ENCODE measurements around the gene HOXD13. TPM values are rescaled to one million over a fixed set of nuclear protein-coding genes. Genes with fewer than 3 reads are reported as not detected.

HOXD13 gene
- total RNA-seq, 6 experiments from 2014 or later = 1.2 to 1.7 (median 1.5) TPM

DNA sequence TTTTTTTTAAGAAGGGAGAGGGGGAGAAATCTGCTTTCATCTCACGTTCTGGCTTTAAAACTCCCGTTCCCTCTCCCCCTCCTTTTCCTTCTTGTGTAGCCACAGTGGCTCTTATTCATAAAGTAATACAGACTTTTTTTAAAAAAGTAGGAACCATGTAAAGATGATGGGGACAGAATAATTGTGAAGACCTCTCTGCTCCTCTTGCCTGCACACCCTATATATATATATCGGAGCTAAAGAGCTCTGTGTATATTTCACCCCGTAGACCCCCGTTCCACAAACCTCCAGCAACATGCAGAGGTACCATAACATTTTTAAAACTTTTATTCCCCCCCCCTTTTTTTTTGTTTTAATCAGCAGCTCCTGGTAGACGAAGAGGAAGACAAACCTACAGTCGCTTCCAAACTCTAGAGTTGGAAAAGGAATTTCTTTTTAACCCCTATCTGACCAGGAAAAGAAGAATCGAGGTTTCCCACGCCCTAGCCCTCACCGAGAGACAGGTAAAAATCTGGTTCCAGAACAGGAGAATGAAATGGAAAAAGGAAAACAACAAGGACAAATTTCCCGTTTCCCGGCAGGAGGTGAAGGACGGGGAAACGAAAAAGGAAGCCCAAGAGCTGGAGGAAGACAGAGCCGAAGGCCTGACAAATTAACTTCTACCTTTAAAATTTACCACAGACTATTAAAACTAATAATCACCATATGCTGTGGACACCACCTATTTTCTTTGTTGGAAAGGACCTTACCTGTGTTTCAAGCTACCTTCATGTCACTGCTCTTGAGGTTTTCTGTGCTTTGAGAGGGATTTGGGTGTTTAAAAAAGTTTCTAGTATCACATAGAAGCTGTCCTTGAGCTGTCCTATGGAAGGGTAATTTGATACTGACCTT, 38.7 kb downstream of the HOXD13 start:
- peak overlapping the region; percentile 90 for H3K4me3 Mint-ChIP-seq
- peaks cover 16% of the 10 kb centered on the region; the same call in 1 of the 2 replicates for H3K36me3 Mint-ChIP-seq (ENCODE audit: low read depth)
- peaks cover 66% of the 10 kb centered on the region for H3K4me1 Mint-ChIP-seq (ENCODE audit: low read depth)
- peak overlapping the region; percentile 61 for H3K27ac Mint-ChIP-seq
- no peak for DNase-seq
- H3K9me3 Mint-ChIP-seq = no peaks in the 10 kb centered on the region
- H3K27me3 Mint-ChIP-seq (ENCODE audit: insufficient read depth) = peaks cover 30% of the 10 kb centered on the region
- no peak for TF ChIP-seq CTCF (IDR thresholded peaks at IDR 0.05)

DNA sequence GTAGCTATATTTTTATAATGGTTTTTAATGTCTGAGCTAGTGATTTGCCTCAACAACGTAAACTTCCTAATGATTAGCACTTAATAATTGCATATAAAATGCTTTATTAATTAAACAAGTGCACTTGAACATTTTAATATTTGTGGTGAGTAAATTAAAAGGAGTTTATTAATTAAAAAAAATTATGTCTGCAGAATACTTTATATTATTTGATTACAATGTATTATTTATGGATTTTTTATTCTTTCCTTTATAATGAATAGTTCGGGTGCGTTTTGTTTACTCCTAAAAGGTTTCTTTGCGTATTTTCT, 39.3 kb downstream of the HOXD13 start:
- Mint-ChIP-seq H3K27me3 (ENCODE audit: insufficient read depth) (peaks cover 31% of the 10 kb centered on the region), H3K9me3 (no peaks in the 10 kb centered on the region), H3K4me1 (ENCODE audit: low read depth) (peaks cover 66% of the 10 kb centered on the region), H3K4me3 (peak overlapping the region; percentile 90), H3K27ac (no peak overlapping the region), H3K36me3 (ENCODE audit: low read depth) (peaks cover 16% of the 10 kb centered on the region; the same call in 1 of the 2 replicates)
- no peak for DNase-seq
- TF ChIP-seq CTCF (IDR thresholded peaks at IDR 0.05) = no peak

- peaks cover 63% of the 10 kb centered on the region for H3K4me1 Mint-ChIP-seq (ENCODE audit: low read depth)
- H3K36me3 Mint-ChIP-seq (ENCODE audit: low read depth) = peaks cover 16% of the 10 kb centered on the region; the same call in 1 of the 2 replicates
- H3K9me3 Mint-ChIP-seq = no peaks in the 10 kb centered on the region
- peak overlapping the region; percentile 62 for H3K27ac Mint-ChIP-seq
- H3K27me3 Mint-ChIP-seq (ENCODE audit: insufficient read depth) = peaks cover 33% of the 10 kb centered on the region
- DNase-seq = no peak
- no peak for TF ChIP-seq CTCF (IDR thresholded peaks at IDR 0.05)
- H3K4me3 Mint-ChIP-seq = peak overlapping the region; percentile 90
These were observed 40.0 kb downstream of the HOXD13 start for GRCh38 chr2:176132205-176133171.

- peaks cover 29% of the 10 kb centered on the region for H3K27me3 Mint-ChIP-seq (ENCODE audit: insufficient read depth)
- H3K27ac Mint-ChIP-seq = no peak overlapping the region
- no peak overlapping the region for H3K4me3 Mint-ChIP-seq
- H3K9me3 Mint-ChIP-seq = no peaks in the 10 kb centered on the region
- H3K4me1 Mint-ChIP-seq (ENCODE audit: low read depth) = peaks cover 63% of the 10 kb centered on the region
- no peak for TF ChIP-seq CTCF (IDR thresholded peaks at IDR 0.05)
- peaks cover 13% of the 10 kb centered on the region; the same call in 1 of the 2 replicates for H3K36me3 Mint-ChIP-seq (ENCODE audit: low read depth)
- DNase-seq = no peak
These were observed 40.9 kb downstream of the HOXD13 start for GRCh38 chr2:176133389-176133788.

DNA sequence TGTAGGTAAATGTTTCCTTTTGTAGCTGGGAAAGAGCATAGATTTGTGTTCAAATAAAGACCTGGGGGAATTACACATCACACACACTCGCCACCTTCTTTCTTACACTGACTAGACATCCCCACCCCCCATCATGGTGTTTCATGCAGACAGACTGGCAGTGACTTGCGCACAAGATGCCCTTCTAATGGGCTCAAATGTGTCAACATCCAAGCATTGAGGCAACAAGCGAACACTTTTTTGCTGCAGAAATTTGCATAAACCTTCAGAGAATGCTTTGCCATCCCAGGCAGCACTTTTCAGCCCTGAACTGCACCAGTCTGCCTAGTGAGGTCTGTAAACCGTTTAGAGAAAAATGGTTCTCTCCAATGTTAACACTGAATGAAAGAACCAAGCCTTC, 41.5 kb downstream of the HOXD13 start:
- TF ChIP-seq CTCF (IDR thresholded peaks at IDR 0.05) = no peak
- no peaks in the 10 kb centered on the region for H3K9me3 Mint-ChIP-seq
- H3K27ac Mint-ChIP-seq = no peak overlapping the region
- H3K27me3 Mint-ChIP-seq (ENCODE audit: insufficient read depth) = peaks cover 33% of the 10 kb centered on the region
- peaks cover 63% of the 10 kb centered on the region for H3K4me1 Mint-ChIP-seq (ENCODE audit: low read depth)
- H3K36me3 Mint-ChIP-seq (ENCODE audit: low read depth) = peaks cover 6% of the 10 kb centered on the region; the same call in 1 of the 2 replicates
- no peak for DNase-seq
- H3K4me3 Mint-ChIP-seq = no peak overlapping the region
